Stimulated activated CD4-positive, alpha-beta T cell treated with anti-CD3 and anti-CD28 coated beads, Interleukin-4, amount 100 ng/mL, for 1 hour (primary cell): ENCODE measurements around the gene RSL1D1.
"Not testable (repeated sequence)": the region's sequence is repeated elsewhere in the genome, so short reads cannot be mapped to it uniquely, and the experiment has no call there.

Experiments used
- DNase-seq: peaks from one replicate; pipeline ENCODE4 v3.0.0-alpha.2; 2020

RSL1D1 gene

GRCh38 chr16:11843206-11843605 is 8.1 kb downstream of the RSL1D1 start:
- no peak for DNase-seq

DNA sequence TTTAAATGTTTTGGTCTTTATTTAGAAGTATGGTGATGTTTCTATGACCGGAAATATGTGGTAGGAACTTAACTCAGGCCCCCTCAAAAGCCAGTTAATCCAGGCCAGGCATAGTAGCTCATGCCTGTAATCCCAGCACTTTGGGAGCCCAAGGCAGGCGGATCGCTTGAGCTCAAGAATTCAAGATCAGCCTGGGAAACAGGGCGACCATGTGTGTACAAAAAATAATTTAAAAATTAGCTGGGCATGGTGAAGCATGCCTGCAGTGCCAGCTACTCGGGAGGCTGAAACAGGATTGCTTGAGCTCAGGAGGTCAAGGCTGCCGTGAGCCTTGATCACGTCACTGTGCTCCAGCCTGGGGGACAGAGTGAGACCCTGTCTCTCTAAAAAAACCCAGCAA is 10.3 kb downstream of the RSL1D1 start:
- no peak for DNase-seq

GRCh38 chr16:11836650-11837244 is 14.6 kb downstream of the RSL1D1 start:
- no peak for DNase-seq

GRCh38 chr16:11835891-11836649 is 15.3 kb downstream of the RSL1D1 start:
- DNase-seq: no peak

DNA sequence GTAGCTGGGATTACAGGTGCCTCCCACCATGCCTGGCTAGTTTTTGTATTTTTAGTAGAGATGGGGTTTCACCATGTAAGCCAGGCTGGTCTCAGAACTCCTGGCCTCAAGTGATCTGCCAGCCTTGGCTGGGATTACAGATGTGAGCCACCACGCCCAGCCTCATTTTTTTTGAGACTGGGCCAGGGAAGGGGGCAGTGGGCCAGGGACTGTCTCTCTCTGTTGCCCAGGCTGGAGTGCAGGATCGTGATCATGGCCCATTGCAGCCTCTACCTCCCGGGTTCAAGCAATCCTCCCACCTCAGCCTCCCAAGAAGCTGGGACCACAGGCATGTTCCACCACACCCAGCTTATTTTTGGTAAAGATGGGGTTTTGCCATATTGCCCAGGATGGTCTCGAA is 16.0 kb downstream of the RSL1D1 start:
- DNase-seq: no peak

GRCh38 chr16:11833951-11834695 is 17.2 kb downstream of the RSL1D1 start:
- DNase-seq: no peak

DNA sequence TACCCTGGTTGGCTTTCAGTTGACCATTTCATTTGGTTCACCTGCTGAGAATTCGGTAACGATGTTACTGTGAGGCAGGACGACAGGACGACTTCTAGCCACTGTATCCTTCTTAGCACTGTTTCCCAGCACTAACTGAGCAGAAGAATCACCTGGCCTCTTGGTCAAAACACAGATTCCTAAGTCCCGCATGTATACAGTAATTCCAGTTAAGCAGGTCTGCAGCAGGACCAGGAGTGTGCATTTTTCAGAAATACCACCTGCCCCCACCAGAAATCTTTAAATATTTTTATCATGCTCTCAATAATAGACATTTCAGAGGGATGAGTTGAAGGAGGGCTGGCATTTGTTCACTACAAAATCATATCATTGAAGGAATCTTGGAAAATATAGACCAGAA is 22.6 kb downstream of the RSL1D1 start:
- DNase-seq: no peak

DNA sequence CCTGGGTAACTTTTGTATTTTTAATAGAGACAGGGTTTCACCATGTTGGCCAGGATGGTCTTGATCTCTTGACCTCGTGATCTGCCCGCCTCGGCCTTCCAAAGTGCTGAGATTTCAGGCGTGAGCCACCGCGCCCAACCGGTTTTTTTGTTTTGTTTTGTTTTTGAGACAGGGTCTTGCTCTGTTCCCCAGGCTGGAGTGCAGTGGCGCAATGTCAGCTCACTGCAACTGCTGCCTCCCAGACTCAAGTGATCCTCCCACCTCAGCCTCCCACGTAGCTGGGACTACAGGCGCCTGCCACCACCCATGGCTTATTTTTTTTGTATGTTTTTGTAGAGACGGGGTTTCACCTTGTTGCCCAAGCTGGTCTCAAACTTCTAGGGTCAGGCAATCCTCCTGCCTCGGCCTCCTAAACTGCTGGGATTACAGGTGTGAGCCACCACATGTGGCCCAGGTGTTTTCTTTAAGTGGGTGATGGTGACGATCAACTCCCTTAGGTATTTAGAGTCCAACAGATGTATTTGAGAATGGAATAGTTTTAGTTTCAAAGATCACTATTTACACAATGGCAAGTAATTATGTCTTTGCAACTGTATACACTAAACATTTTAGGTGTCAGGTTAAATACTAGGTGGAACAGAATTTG is 25.7 kb downstream of the RSL1D1 start:
- not testable (repeated sequence) for DNase-seq

DNA sequence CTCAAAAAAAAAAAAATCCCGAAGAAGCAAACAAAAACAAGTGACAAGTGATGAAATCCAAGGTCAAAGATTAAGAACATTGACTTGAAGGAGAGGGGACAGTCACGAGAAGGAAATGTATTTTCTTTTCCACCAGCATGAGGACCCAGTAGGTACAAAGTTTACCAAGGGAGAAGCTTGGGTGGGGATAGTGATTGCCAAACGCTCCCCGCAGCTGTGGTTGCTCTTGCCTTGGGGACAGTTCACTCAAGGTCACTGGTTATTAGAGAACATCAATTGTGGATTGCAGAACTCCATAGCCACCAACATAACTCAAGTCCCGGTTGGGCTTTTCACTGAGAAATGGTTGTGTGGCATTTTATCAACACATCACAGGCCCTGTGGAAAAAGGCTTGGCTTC is 27.0 kb downstream of the RSL1D1 start:
- DNase-seq: no peak

DNA sequence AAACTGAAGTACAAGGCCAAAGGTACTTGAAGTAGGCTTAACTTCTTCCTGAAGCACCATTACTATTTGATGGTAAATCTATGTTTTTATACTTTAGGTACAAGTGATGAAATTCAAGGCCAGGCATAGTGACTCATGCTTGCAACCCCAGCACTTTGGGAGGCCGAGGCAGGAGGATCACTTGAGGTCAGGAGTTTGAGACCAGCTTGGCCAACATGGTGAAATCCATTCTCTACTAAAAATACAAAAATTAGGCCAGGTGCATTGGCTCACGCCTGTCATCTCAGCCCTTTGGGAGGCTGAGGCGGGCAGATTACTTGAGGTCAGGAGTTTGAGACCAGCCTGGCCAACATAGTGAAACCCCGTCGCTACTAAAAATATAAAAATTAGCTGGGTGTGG is 27.7 kb downstream of the RSL1D1 start:
- DNase-seq: not testable (repeated sequence)

- DNase-seq: no peak
These were observed 31.5 kb downstream of the RSL1D1 start for GRCh38 chr16:11819798-11820197.

- not testable (repeated sequence) for DNase-seq
These were observed 32.4 kb downstream of the RSL1D1 start for GRCh38 chr16:11818970-11819369.

GRCh38 chr16:11816123-11816522 is 35.2 kb downstream of the RSL1D1 start:
- no peak for DNase-seq

- DNase-seq: not testable (repeated sequence)
These were observed 36.5 kb downstream of the RSL1D1 start for GRCh38 chr16:11814800-11815199.

- no peak for DNase-seq
These were observed 44.6 kb downstream of the RSL1D1 start for GRCh38 chr16:11806721-11807120.

- DNase-seq: no peak
These were observed 45.8 kb downstream of the RSL1D1 start for GRCh38 chr16:11805556-11805955.

DNA sequence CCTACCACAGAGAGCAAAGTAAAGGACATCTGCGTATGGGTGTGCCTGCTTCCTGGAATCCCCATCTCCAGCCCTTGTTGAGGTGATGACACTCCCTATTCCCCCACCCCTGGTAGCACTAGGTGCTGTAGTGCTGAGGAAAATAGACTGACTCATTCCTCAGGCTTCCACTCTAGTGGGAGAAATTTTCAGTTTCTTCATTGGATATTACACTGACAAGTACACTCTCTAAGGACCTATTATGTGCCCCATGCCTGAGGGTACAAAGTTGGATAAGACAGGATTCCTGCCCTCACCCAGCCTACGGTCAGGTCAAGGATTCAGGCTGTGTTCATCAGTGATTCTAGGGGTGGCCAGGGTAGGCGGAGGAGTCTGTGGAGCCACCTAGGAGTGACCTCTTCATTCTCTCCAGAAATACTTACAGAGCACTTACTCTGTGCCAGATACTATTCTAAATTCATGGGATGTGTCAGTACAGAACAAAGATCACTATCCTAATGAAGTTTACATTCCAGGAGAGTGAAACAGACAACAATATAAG is 49.8 kb downstream of the RSL1D1 start:
- no peak for DNase-seq

- DNase-seq: no peak
These were observed 51.0 kb downstream of the RSL1D1 start for GRCh38 chr16:11800382-11800718.

DNA sequence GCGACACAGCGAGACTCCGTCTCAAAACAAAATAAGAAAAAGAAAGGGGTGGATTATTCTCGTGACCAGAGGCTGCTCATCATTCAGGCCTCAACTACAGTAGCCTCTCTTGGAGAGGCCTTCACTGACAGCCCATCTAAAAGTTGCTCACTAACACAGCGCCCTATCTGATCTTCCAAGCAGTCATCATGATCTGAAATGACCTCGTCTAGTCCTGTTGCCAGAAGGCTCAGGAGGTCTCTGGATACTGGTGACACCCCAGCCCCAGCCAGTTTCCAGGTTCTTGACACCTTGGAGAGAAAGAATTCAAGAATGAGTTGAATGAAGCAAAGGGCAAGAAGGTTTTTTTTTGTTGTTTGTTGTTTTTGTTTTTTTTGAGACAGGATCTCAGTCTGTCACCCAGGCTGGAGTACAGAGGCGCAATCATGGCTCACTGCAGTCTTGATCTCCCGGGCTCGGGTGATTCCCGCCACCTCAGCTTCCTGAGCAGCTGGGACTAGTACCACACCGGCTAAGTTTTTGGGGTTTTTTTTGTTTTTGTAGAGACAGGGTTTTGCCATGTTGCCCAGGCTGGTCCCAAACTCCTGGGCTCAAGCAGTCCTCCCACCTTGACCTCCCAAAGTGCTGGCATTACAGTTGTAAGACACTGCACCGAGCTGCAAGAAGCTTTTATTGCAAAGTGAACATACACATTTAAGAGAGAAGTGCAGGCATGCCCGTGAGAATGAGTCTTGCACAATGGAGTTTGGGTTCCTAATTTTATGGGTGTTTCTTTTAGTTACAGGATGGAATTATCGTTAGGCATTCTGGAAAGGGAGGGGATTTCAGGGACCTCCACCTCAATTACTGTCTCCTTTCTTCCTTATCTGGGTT is 51.6 kb downstream of the RSL1D1 start:
- peak; percentile 12 for DNase-seq

DNA sequence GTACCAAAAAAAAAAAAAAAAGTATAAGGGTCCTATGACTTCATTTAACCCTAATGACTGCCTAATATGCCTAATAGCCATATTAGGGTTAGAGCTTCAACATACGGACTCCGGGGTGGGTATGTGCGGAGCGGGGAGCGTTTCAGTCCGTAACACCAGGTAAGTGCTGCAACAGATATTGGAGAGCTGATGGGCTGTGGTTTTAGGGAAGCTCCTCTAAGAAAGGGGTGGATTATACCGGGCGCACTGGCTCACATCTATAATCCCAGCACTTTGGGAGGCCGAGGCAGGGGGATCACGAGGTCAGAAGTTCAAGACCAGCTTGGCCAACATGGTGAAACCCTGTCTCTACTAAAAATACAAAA is 52.3 kb downstream of the RSL1D1 start:
- no peak for DNase-seq

DNA sequence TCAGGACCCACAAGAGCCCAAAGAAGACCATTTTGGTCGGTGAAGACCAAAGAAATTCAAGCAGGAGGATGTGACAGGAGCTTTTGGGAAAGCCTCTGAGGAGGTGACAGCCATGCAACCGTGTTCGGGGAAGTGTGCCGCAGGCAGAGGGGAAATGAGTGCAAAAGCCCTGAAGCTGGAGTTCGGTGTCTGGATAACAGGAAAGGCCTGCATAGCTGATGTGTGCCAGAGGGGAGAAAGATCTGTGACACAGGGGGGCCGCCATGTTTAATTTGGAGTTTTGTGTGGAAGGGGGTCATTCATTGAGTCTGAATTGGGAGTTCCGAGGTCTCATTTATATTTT is 53.4 kb downstream of the RSL1D1 start:
- DNase-seq: peak; percentile 17

DNA sequence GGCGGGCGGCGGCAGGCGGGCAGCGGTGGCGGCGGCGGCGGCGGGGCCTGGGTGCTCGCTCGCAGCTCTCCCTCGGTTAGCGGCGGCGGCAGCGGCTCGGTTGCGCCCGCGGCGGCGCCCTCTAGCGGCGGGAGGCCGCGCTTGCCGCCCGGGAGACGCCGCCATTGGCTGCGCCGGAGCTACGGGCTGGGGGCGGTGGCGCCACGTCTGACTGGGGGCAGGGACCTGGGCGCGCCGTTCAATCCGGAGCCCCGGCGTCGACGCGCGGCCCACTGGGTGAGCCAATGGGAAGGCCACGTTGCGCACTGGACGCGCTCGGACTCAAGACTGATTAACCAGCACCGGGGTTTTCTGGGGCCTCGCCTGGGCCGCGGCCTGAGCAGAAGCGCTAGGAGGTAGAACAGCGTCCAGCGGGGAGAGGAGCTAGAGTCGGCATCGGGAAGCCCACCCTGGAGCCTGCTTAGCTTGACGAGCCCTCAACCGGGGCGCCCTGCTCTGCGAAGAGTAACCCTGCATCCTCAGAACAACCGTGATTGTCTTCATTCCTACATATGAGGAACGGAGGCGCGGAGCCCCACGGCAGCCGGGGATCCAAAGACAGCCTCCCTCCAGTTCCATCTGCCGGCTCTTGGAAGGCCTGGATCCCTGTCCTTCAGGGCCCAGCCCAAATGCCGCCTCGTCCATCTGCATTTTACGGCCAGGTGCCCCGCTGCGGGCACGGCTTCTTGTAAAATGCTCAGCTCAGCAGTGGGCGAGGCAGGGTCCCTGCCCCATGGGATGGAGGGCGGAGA is 54.0 kb downstream of the RSL1D1 start, which contains the start of gene ZC3H7A:
Gene ZC3H7A, minus strand, starts transcription at position 93 of the 791 bp plus-strand sequence. CDS start 14,904 bp downstream, outside the sequence.
- DNase-seq: peak; percentile 92
